ENCODE data around the gene SLC4A11.

The SLC4A11 gene

DNA sequence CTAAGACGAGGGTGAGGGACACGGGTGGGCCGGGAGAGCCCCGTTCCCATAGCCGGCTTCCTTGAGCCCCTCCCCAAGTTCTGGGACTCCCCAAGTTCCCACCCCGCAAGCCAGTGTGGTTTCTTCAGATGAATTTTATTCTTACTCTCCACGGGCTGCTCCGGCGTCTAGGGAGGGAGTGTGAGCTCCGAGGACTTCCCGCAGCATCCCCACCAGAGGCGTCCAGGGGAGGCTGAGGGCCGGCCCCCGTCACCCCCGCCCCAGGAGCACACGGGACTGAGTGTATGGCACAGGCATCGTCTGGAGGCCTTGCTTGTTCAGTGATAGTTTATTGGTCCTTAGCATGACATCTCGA lies 10.0 kb upstream of the SLC4A11 start:
- H3K4me3 ChIP-seq (ENCODE audit: low read depth, low read length): peak overlapping the region; percentile 41
- no peaks in the 10 kb centered on the region for H3K4me1 ChIP-seq
- H3K27me3 ChIP-seq: no peaks in the 10 kb centered on the region
- no peaks in the 10 kb centered on the region for H3K9me3 ChIP-seq
- TF ChIP-seq, protein P1, sequence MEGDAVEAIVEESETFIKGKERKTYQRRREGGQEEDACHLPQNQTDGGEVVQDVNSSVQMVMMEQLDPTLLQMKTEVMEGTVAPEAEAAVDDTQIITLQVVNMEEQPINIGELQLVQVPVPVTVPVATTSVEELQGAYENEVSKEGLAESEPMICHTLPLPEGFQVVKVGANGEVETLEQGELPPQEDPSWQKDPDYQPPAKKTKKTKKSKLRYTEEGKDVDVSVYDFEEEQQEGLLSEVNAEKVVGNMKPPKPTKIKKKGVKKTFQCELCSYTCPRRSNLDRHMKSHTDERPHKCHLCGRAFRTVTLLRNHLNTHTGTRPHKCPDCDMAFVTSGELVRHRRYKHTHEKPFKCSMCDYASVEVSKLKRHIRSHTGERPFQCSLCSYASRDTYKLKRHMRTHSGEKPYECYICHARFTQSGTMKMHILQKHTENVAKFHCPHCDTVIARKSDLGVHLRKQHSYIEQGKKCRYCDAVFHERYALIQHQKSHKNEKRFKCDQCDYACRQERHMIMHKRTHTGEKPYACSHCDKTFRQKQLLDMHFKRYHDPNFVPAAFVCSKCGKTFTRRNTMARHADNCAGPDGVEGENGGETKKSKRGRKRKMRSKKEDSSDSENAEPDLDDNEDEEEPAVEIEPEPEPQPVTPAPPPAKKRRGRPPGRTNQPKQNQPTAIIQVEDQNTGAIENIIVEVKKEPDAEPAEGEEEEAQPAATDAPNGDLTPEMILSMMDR (IDR thresholded peaks at IDR 0.05; ENCODE audit: low read depth, low read length): no peak
- no peak for DNase-seq
- no peaks in the 10 kb centered on the region for H3K36me3 ChIP-seq

GRCh38 chr20:3248167-3248992 lies 9.4 kb upstream of the SLC4A11 start:
- Histone ChIP-seq H3K4me3 (ENCODE audit: low read depth, low read length) (peak overlapping the region; percentile 41), H3K36me3 (no peaks in the 10 kb centered on the region), H3K27me3 (no peaks in the 10 kb centered on the region), H3K4me1 (no peaks in the 10 kb centered on the region), H3K9me3 (no peaks in the 10 kb centered on the region)
- TF ChIP-seq, protein P1 (IDR thresholded peaks at IDR 0.05; ENCODE audit: low read depth, low read length): no peak
- no peak for DNase-seq

- H3K36me3 ChIP-seq: no peaks in the 10 kb centered on the region
- no peaks in the 10 kb centered on the region for H3K27me3 ChIP-seq
- no peak for DNase-seq
- H3K4me1 ChIP-seq: no peaks in the 10 kb centered on the region
- TF ChIP-seq, protein P1 (IDR thresholded peaks at IDR 0.05; ENCODE audit: low read depth, low read length): no peak
- no peak overlapping the region for H3K4me3 ChIP-seq (ENCODE audit: low read depth, low read length)
- H3K9me3 ChIP-seq: no peaks in the 10 kb centered on the region
Observed at GRCh38 chr20:3247638-3248037, 8.6 kb upstream of the SLC4A11 start.

GRCh38 chr20:3246682-3247081 lies 7.7 kb upstream of the SLC4A11 start:
- Histone ChIP-seq H3K4me1 (no peaks in the 10 kb centered on the region), H3K36me3 (no peaks in the 10 kb centered on the region), H3K27me3 (no peaks in the 10 kb centered on the region; the same call in 1 of the 2 replicates), H3K9me3 (no peaks in the 10 kb centered on the region), H3K4me3 (ENCODE audit: low read depth, low read length) (no peak overlapping the region)
- no peak for DNase-seq
- TF ChIP-seq, protein P1 (IDR thresholded peaks at IDR 0.05; ENCODE audit: low read depth, low read length): no peak

- Histone ChIP-seq H3K9me3 (no peaks in the 10 kb centered on the region), H3K36me3 (no peaks in the 10 kb centered on the region), H3K4me1 (no peaks in the 10 kb centered on the region), H3K27me3 (peaks cover 7% of the 10 kb centered on the region), H3K4me3 (ENCODE audit: low read depth, low read length) (no peak overlapping the region)
- TF ChIP-seq, protein P1 (IDR thresholded peaks at IDR 0.05; ENCODE audit: low read depth, low read length): no peak
- no peak for DNase-seq
Observed at GRCh38 chr20:3245711-3246110, 6.7 kb upstream of the SLC4A11 start.

GRCh38 chr20:3245156-3245555 lies 6.2 kb upstream of the SLC4A11 start:
- TF ChIP-seq, protein P1 (IDR thresholded peaks at IDR 0.05; ENCODE audit: low read depth, low read length): no peak
- Histone ChIP-seq H3K27me3 (peaks cover 12% of the 10 kb centered on the region), H3K36me3 (no peaks in the 10 kb centered on the region), H3K9me3 (no peaks in the 10 kb centered on the region), H3K4me1 (no peaks in the 10 kb centered on the region), H3K4me3 (ENCODE audit: low read depth, low read length) (no peak overlapping the region)
- no peak for DNase-seq

Data from BE2C (cell line).